GM12873 (cell line): ENCODE results near the gene GIGYF2.

Experiments used
- TF ChIP-seq, protein P1 (sequence below): IDR thresholded peaks from 2 replicates; pipeline ENCODE4 v1.5.1; 2012; ENCODE audit warnings: low read depth, mild to moderate bottlenecking, moderate library complexity, low read length, control low read depth; ENCODE audit not compliant: insufficient read depth; ENCODE audit errors: missing control alignments

The GIGYF2 gene

DNA sequence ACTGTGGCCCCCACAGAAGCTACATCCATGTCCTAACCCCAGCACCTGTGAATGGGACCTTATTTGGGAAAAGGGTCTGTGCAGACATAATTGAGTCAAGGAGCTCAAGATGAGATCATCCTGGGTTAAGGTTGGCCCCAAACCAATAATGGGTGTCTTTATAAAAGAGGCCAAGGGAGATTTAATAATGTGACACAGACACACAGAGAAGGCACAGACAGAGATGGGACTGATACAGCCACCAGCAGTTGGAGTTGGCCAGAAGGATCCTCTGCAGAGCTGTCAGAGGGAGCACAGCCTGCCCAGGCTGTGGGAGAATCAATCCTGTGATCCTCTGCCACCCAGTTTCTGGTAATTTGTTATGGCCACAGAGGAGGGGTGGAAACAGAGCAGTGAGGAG lies 199.0 kb downstream of the GIGYF2 start:
- TF ChIP-seq, protein P1, sequence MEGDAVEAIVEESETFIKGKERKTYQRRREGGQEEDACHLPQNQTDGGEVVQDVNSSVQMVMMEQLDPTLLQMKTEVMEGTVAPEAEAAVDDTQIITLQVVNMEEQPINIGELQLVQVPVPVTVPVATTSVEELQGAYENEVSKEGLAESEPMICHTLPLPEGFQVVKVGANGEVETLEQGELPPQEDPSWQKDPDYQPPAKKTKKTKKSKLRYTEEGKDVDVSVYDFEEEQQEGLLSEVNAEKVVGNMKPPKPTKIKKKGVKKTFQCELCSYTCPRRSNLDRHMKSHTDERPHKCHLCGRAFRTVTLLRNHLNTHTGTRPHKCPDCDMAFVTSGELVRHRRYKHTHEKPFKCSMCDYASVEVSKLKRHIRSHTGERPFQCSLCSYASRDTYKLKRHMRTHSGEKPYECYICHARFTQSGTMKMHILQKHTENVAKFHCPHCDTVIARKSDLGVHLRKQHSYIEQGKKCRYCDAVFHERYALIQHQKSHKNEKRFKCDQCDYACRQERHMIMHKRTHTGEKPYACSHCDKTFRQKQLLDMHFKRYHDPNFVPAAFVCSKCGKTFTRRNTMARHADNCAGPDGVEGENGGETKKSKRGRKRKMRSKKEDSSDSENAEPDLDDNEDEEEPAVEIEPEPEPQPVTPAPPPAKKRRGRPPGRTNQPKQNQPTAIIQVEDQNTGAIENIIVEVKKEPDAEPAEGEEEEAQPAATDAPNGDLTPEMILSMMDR: no peak

- TF ChIP-seq, protein P1: no peak
Observed at GRCh38 chr2:232896720-232897597, 199.8 kb downstream of the GIGYF2 start.

GRCh38 chr2:232897598-232898408 lies 200.7 kb downstream of the GIGYF2 start:
- TF ChIP-seq, protein P1: no peak

DNA sequence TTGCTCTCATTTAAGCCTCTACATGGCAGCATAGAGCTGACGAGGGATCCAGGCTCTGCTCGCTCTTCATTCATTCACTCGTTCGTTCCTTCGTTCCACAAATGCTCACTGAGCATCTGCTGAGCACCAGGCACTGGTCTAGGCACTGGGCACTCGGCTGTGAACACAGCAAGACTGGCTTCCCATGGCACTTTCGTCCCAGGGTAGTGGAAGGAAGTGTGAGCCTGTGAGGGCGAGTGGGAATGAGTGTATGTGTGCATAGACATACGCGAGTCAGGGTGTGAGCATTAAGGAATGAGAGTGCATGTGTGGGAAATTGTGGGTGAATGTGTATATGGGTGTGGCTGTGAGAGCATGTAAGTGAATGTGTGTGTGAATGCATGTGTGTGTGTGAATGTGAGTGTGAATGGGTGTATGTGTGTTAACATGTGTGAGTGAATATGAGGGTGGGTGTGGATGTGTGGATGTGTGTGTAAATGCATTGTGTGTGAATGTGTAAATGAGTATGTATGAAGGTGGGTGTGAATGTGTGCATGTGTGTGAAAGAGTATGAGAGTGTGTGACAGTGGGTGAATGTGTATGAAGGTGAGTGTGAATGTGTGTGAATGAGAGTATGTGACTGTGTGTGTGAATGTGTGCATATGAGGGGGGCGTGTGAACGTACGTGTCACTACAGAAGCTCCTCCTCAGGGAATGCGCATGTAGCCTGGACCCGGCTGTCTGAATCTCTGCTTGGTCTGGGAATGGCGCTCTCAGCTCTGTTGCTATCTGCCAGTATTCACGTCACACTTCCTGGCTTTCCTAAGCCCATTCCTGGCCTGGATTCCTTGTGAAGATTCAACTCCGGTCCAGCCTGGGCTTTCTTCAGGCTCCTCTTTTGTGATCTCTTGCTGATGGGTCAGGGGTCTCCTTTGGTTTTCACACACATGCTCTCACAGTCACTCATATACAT lies 201.7 kb downstream of the GIGYF2 start:
- TF ChIP-seq, protein P1: no peak

DNA sequence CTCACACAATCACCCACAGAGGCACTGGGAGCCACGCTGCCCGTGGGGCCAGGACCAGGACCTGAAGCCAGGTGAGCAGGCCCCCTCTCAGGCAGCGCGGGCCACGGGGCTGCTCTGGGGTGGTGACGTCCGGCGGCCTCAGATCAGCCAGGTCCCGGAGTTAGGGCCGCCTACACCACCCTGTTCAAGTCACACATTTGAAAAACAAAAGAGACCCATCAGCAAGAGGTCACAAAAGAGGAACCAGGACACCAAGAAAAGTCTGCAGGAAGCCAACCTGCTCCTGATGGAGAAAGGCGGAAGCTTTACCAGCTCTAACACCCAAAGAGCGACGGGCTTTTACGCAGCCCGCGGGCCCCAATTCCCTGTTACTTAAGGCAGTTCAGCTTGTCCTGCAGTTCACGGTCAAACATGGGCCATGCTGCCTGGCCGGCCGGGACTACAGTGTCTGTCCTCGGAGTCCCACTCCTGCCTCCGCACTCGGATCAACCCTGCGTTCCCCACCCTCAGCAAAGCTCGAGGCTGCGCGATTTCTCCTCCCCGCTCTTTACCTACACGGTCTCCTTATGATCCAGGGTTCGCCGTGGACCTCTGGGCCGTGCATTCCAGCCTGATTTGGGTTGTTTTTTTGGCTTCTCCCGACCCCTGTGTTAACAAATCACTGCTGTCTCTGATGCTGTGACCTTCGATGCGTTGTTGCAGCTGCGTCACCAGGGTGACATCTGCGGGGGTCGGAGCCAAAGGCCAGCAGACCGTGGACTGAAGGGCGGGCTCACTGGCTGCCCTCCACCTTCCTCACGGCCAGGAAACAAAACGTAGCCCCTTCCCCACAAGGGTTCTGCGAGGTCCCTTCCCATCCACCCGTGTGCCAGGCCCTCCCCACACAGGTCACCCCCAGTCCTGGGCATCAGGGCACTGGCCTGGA lies 203.9 kb downstream of the GIGYF2 start:
- TF ChIP-seq, protein P1: no peak

DNA sequence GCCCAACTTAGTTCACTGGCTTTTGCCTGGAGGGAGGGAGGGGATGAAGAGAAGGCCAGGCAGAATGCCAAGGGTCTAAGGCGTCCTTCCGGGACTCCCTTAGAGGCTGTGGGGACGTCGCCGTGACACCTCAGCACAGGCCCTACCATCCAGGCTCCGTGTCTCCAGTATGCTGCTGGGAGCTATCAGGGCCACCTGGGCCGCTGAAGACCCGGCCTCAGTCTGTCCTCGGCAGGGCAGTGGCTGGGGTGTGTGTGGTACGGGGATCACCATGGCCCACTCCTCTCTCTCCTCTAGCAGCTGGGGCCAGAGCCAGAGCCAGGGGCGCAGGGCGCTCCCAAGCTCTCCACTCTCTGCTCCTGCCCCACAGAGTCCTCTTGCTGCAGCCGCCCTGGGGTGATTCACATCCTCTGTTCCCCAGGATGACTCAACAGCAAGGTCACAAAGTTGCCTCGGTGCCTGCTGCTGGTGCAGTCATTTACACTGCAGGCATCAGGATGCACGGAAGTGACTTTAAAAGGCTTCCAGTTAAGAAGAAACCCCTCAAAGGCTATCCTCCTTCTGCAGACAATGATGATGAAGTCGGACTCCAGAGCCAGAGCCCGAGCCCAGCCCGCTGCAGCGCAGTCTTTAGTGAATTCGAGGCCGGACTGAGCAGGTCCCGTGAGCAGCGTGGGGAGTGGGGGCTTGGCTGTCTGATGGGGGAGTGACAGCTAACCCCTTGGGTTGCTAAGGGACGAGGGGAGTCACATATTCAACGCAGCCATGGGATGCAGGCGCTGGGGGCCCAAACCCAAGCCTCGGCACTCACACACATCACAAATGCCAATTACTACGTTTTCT lies 204.8 kb downstream of the GIGYF2 start:
- TF ChIP-seq, protein P1: no peak
